ENCODE data around the gene FGF9. TPM values are rescaled to one million over a fixed set of nuclear protein-coding genes. Genes with fewer than 3 reads are reported as not detected.

Gene FGF9
- total RNA-seq, 1 donor from 2014 or later = 12.3 TPM

- Histone ChIP-seq H3K4me3 (peak overlapping the region; percentile 82), H3K36me3 (no peaks in the 10 kb centered on the region), H3K27me3 (ENCODE audit: low read depth) (peaks cover 78% of the 10 kb centered on the region), H3K27ac (replicated peaks) (peak overlapping the region; percentile 90), H3K4me1 (peaks cover 85% of the 10 kb centered on the region), H3K9me3 (replicated peaks) (no peaks in the 10 kb centered on the region)
- DNase-seq = no peak
- no peak for TF ChIP-seq CTCF (IDR thresholded peaks at IDR 0.05; ENCODE audit: borderline replicate concordance)
- intact Hi-C loops (cut with micrococcal nuclease) = no loop called here
Measured at GRCh38 chr13:21672287-21672680, 1.4 kb downstream of the FGF9 start.

GRCh38 chr13:21672796-21673538 is 2.1 kb downstream of the FGF9 start:
- peak overlapping the region; percentile 90 for H3K27ac ChIP-seq (replicated peaks)
- intact Hi-C loops (cut with micrococcal nuclease) = no loop called here
- H3K9me3 ChIP-seq (replicated peaks) = no peaks in the 10 kb centered on the region
- H3K4me1 ChIP-seq = peaks cover 90% of the 10 kb centered on the region
- H3K4me3 ChIP-seq = peak overlapping the region; percentile 82
- H3K27me3 ChIP-seq (ENCODE audit: low read depth) = peaks cover 80% of the 10 kb centered on the region
- H3K36me3 ChIP-seq = no peaks in the 10 kb centered on the region
- no peak for TF ChIP-seq CTCF (IDR thresholded peaks at IDR 0.05; ENCODE audit: borderline replicate concordance)
- DNase-seq = no peak

- no peak for DNase-seq
- H3K27me3 ChIP-seq (ENCODE audit: low read depth) = peaks cover 80% of the 10 kb centered on the region
Measured at GRCh38 chr13:21673539-21673788, 2.6 kb downstream of the FGF9 start.

GRCh38 chr13:21673789-21674489 is 3.1 kb downstream of the FGF9 start:
- DNase-seq = peak; percentile 46
- Histone ChIP-seq H3K36me3 (no peaks in the 10 kb centered on the region), H3K27me3 (ENCODE audit: low read depth) (peaks cover 80% of the 10 kb centered on the region), H3K4me3 (peak overlapping the region; percentile 82), H3K27ac (replicated peaks) (peak overlapping the region; percentile 90), H3K4me1 (peaks cover 84% of the 10 kb centered on the region), H3K9me3 (replicated peaks) (no peaks in the 10 kb centered on the region)
- no peak for TF ChIP-seq CTCF (IDR thresholded peaks at IDR 0.05; ENCODE audit: borderline replicate concordance)
- intact Hi-C loops (cut with micrococcal nuclease) = no loop called here

More at GRCh38 chr13:21673539-21673788, 2.6 kb downstream of the FGF9 start:
- H3K9me3 ChIP-seq (replicated peaks) = no peaks in the 10 kb centered on the region
- peaks cover 89% of the 10 kb centered on the region for H3K4me1 ChIP-seq
- no peaks in the 10 kb centered on the region for H3K36me3 ChIP-seq
- H3K4me3 ChIP-seq = peak overlapping the region; percentile 82
- TF ChIP-seq CTCF (IDR thresholded peaks at IDR 0.05; ENCODE audit: borderline replicate concordance) = peak; percentile 42
- intact Hi-C loops (cut with micrococcal nuclease) = no loop called here
- peak overlapping the region; percentile 90 for H3K27ac ChIP-seq (replicated peaks)

- DNase-seq = peak; percentile 19
- peak overlapping the region; percentile 82 for H3K4me3 ChIP-seq
- H3K27ac ChIP-seq (replicated peaks) = peak overlapping the region; percentile 90
- H3K9me3 ChIP-seq (replicated peaks) = no peaks in the 10 kb centered on the region
- no peaks in the 10 kb centered on the region for H3K36me3 ChIP-seq
- intact Hi-C loops (cut with micrococcal nuclease) = no loop called here
- peaks cover 75% of the 10 kb centered on the region for H3K27me3 ChIP-seq (ENCODE audit: low read depth)
- H3K4me1 ChIP-seq = peaks cover 78% of the 10 kb centered on the region
- TF ChIP-seq CTCF (IDR thresholded peaks at IDR 0.05; ENCODE audit: borderline replicate concordance) = no peak
Measured at GRCh38 chr13:21674490-21675009, 3.7 kb downstream of the FGF9 start.

Measured in left ventricle myocardium inferior (tissue), 1 donor.